Activated naive CD8-positive, alpha-beta T cell treated with anti-CD3 and anti-CD28 coated beads, Interleukin-2, amount 10 ng/mL, durations not matched to agents 7 days and 5 days (primary cell): ENCODE measurements around the gene WNT16. TPM values are rescaled to one million over a fixed set of nuclear protein-coding genes. Genes with fewer than 3 reads are reported as not detected.
A peak's percentile ranks its signal among the peaks of the same experiment; 100 is the strongest.

ENCODE experiments used
- ATAC-seq: fragments of 150-1000 bp; cut with Tn5 transposase; one replicate; pipeline ENCODE4 v1.10.0; 2021; ENCODE audit warnings: low read depth, moderate library complexity
- POLR2A ChIA-PET: fragments of 350-600 bp; sonication (Branson Sonifier 250); formaldehyde crosslinking; loops from one replicate; lab custom pipeline; 2021; ENCODE audit warnings: antibody characterized with exemption; lab: Charles Lee
- DNase-seq: peaks from one replicate; pipeline ENCODE4 v3.0.0; 2021
- H3K27ac Mint-ChIP-seq: one replicate; pipeline ENCODE4 v1.8.0; 2022; ENCODE audit warnings: mild to moderate bottlenecking, mixed read lengths
- H3K27me3 Mint-ChIP-seq: one replicate; pipeline ENCODE4 v1.8.0; 2022; ENCODE audit warnings: mild to moderate bottlenecking, moderate library complexity, mixed read lengths
- H3K36me3 Mint-ChIP-seq: one replicate; pipeline ENCODE4 v1.8.0; 2021; ENCODE audit warnings: mild to moderate bottlenecking, mixed read lengths
- H3K4me1 Mint-ChIP-seq: one replicate; pipeline ENCODE4 v1.8.0; 2021; ENCODE audit warnings: mixed read lengths
- H3K4me3 Mint-ChIP-seq: one replicate; pipeline ENCODE4 v1.8.0; 2022; ENCODE audit warnings: mild to moderate bottlenecking, moderate library complexity, mixed read lengths
- H3K9me3 Mint-ChIP-seq: one replicate; pipeline ENCODE4 v1.8.0; 2021; ENCODE audit warnings: mixed read lengths
- total RNA-seq, 2 experiments: library from RNA; stranded (reverse); gene quantifications; one replicate each; pipeline ENCODE4 v1.2.3, GENCODE V29; 2021

The WNT16 gene
- total RNA-seq, 2 experiments from 2014 or later: not detected

DNA sequence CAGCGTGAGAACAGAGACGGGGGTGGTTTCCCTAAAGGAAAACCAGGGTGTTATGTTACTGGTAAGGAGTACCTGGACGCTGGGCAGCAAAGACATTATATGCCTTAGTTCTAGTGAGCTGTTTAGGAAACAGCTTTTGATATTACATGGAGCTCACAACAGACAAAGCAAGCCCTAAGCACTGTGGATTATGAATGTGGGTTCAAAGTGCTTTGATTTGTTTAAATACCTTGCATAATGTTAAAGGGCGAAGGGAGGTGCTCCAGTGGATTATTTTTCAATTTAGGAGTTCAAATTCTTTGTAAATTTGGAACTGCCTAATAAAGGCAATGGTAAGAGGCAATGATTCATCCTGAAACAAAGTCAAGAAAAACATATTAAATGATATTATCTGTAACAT is 13.8 kb downstream of the WNT16 start:
- ATAC-seq (no peak), DNase-seq (no peak)
- POLR2A ChIA-PET: no interaction called here
- H3K9me3 Mint-ChIP-seq: no peaks in the 10 kb centered on the region
- no peak overlapping the region for H3K27ac Mint-ChIP-seq
- no peaks in the 10 kb centered on the region for H3K4me1 Mint-ChIP-seq
- H3K4me3 Mint-ChIP-seq: no peak overlapping the region
- peaks cover 7% of the 10 kb centered on the region for H3K36me3 Mint-ChIP-seq
- no peaks in the 10 kb centered on the region for H3K27me3 Mint-ChIP-seq

DNA sequence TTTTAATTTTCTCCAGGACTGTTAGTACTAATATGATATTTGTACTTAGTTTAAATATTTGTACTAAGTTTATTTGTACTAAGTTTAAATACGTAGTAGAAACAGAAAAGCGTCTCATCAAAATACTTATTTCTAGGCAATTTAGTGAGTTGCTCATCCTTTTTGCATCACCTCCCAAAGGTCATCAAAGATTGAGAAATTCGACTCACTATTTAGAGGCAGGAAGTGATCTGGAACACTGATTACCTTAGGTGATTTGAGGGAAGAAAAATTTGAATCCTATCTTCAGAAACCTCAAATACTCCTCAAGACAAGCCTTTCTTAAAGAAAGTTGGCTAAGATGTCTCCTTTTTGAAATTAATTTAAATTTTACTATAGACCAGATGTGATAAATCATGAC is 14.5 kb downstream of the WNT16 start:
- peaks cover 7% of the 10 kb centered on the region for H3K36me3 Mint-ChIP-seq
- ATAC-seq: no peak
- H3K27me3 Mint-ChIP-seq: no peaks in the 10 kb centered on the region
- DNase-seq: no peak
- H3K9me3 Mint-ChIP-seq: no peaks in the 10 kb centered on the region
- H3K4me1 Mint-ChIP-seq: no peaks in the 10 kb centered on the region
- H3K27ac Mint-ChIP-seq: no peak overlapping the region
- POLR2A ChIA-PET: no interaction called here
- no peak overlapping the region for H3K4me3 Mint-ChIP-seq

DNA sequence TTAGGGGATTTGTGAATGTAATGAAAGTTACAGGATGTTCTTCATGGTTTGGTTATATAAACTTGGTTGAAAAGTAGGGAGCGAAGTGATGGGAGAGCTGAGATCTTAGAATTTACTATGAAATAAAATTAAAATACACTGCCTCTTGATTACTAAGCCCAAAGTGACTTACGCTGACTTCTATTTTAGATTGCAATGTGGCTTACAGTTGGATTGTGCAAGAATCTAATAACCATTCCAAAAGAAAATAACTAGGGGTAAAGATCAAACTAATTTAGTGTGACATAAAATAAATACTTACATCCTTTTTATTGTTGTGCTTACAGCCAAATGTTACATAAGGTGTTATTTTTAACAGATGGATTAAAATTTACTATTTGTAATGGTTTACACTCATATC is 15.3 kb downstream of the WNT16 start:
- H3K4me1 Mint-ChIP-seq: no peaks in the 10 kb centered on the region
- H3K9me3 Mint-ChIP-seq: no peaks in the 10 kb centered on the region
- DNase-seq (no peak), ATAC-seq (no peak)
- POLR2A ChIA-PET: no interaction called here
- no peaks in the 10 kb centered on the region for H3K27me3 Mint-ChIP-seq
- H3K36me3 Mint-ChIP-seq: peaks cover 7% of the 10 kb centered on the region
- no peak overlapping the region for H3K27ac Mint-ChIP-seq
- H3K4me3 Mint-ChIP-seq: no peak overlapping the region

DNA sequence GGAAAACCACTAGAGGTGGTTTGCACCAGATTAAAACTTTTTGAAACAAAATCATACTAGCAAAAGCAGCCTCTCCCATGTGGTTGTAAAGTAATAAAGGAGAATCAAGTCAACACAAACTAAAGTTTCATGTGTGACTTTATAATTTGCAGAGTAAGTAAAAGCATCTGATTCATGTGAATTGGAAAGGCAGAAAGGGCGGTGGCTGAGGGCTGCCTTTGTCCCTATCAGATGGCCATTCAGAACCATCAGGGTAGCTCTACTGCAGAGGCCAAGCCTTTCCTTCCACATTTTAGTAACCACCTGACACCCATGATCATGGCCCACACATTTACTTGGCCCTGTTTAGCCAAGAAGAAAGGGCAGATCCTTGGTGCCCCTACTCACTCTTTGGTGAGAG is 15.7 kb downstream of the WNT16 start:
- POLR2A ChIA-PET: no interaction called here
- Mint-ChIP-seq H3K4me3 (no peak overlapping the region), H3K27ac (no peak overlapping the region), H3K36me3 (peaks cover 7% of the 10 kb centered on the region), H3K4me1 (no peaks in the 10 kb centered on the region), H3K27me3 (no peaks in the 10 kb centered on the region), H3K9me3 (no peaks in the 10 kb centered on the region)
- ATAC-seq (no peak), DNase-seq (no peak)

DNA sequence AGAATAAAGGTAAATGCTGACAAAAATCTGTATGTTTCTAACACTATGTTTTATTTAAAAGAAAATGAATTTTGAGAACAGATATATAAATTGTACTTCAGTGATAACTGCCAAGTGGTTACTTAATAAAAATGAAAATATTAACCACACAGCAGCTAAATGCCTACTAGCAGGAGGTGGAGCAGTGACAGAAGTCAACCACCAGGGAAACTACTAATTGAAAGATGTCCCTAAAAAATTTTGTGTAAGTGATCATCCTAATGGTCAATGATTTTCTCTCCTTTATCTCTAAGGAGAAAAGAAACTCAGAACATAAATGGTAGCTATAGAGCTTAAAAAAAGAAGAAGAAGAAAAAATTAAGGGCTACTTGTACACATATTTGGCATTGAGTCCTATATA is 22.9 kb downstream of the WNT16 start:
- H3K9me3 Mint-ChIP-seq: no peaks in the 10 kb centered on the region
- peaks cover 12% of the 10 kb centered on the region for H3K36me3 Mint-ChIP-seq
- no peak overlapping the region for H3K27ac Mint-ChIP-seq
- no peaks in the 10 kb centered on the region for H3K4me1 Mint-ChIP-seq
- POLR2A ChIA-PET: no interaction called here
- no peaks in the 10 kb centered on the region for H3K27me3 Mint-ChIP-seq
- no peak overlapping the region for H3K4me3 Mint-ChIP-seq
- DNase-seq: no peak
- ATAC-seq: no peak

DNA sequence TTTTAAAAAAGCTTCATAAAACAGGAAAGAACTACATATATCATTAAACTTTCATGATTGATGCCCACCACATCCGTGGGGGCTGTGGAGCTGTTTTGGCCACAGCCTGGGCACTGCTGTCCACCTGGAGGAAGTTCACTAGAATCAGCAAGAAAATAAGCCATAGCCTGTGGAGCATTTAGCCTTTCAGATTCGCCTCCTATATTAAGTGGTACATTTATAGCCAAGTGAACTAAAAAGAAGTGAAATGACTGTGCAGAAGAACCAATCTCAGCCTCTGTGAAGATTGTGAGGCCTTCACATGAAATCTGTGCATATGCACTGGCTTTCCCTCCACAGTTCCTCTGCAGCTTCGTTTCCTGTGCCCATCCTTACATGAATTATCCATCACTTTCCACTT is 23.5 kb downstream of the WNT16 start:
- POLR2A ChIA-PET: no interaction called here
- peaks cover 6% of the 10 kb centered on the region for H3K36me3 Mint-ChIP-seq
- H3K27me3 Mint-ChIP-seq: no peaks in the 10 kb centered on the region
- no peak overlapping the region for H3K4me3 Mint-ChIP-seq
- ATAC-seq: no peak
- H3K9me3 Mint-ChIP-seq: no peaks in the 10 kb centered on the region
- no peak for DNase-seq
- H3K4me1 Mint-ChIP-seq: no peaks in the 10 kb centered on the region
- no peak overlapping the region for H3K27ac Mint-ChIP-seq

DNA sequence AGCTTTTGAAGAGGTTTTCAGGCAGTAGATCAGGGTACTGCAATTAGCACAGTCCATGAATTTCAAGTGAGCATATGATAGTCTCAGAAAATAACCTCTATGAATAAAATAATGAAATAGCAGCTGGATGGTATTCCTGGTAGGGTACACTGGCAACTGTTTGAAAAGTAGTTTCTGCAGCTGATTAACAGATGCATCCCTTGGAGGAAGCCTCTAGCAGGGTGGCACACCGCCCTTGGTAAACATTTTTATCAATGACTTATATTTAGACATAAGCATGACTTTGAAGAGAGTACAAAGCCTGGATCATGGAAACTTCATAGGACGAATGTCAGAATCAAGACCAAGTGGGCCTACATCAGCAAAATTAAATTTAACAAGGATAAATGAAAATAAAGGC is 26.8 kb downstream of the WNT16 start:
- Mint-ChIP-seq H3K27ac (no peak overlapping the region), H3K27me3 (no peaks in the 10 kb centered on the region), H3K4me1 (peaks cover 1% of the 10 kb centered on the region), H3K36me3 (peaks cover 9% of the 10 kb centered on the region), H3K4me3 (no peak overlapping the region), H3K9me3 (no peaks in the 10 kb centered on the region)
- POLR2A ChIA-PET: no interaction called here
- ATAC-seq: no peak
- DNase-seq: no peak

DNA sequence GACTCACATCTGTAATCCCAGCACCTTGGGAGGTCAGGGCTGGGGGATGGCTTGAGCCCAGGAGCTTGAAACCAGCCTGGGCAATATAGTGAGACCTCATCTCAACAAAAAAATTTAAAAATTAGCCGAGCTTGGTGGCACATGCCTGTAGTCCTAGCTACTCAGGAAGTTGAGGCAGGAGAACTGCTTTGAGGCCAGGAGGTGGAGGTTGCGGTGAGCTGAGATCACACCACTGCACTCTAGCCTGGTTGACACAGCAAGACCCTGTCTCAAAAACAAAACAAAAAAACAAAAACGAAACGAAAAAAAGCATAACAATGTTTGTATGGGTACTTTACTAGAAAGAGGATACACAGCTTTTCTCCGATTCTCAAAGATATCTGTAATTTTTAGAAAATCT is 31.8 kb downstream of the WNT16 start:
- POLR2A ChIA-PET: no interaction called here
- no peak for ATAC-seq
- H3K27me3 Mint-ChIP-seq: no peaks in the 10 kb centered on the region
- H3K36me3 Mint-ChIP-seq: peaks cover 6% of the 10 kb centered on the region
- no peak overlapping the region for H3K27ac Mint-ChIP-seq
- H3K4me3 Mint-ChIP-seq: no peak overlapping the region
- no peaks in the 10 kb centered on the region for H3K9me3 Mint-ChIP-seq
- no peak for DNase-seq
- H3K4me1 Mint-ChIP-seq: peaks cover 6% of the 10 kb centered on the region

DNA sequence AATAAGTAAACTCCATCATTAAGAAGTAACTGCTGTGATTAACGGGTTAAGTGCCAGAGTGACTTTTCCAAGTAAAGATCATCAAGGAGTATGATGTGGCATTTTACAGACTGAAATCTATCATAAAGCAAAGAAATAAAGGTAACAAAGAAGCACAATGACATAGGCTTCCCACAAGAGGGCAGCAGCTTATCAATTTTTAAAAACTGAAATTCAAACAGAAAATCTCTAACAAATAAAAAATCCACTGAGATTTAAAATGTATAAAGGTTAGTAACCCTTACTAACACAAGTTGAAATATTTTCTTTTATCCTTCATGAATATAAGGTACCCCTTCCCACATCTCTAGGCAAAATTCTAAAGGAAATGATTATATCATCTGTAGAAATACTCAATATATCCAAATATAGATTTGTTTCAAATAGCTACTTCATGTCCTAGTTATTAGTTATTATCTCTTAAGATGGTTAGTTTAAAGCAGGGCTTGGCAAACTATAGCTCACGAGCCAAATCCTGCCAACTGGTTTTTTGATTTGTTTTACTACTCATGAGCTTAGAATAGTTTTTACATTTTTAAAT is 38.1 kb downstream of the WNT16 start:
- POLR2A ChIA-PET: no interaction called here
- Mint-ChIP-seq H3K27ac (no peak overlapping the region), H3K27me3 (no peaks in the 10 kb centered on the region), H3K9me3 (no peaks in the 10 kb centered on the region), H3K4me3 (no peak overlapping the region), H3K36me3 (peaks cover 9% of the 10 kb centered on the region), H3K4me1 (peaks cover 14% of the 10 kb centered on the region)
- ATAC-seq (no peak), DNase-seq (no peak)

DNA sequence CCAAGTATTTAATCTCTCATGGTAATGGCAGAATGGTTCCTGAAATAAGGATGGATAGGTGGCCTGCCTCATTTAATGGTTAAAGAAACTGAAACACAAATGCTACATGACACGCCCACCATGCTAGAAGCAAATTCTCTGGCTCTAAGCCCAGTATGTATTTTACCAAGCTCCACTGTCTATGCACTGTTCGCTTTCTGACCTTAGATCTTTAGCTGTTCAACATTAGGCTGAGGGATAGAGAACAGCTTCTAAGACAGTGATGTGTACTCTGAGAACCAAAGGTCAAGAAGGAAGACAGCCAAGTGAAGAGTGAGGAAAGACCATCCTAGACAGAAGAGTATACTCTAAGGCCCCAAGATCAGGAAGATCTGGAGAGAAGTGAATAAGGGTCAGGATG is 40.7 kb downstream of the WNT16 start:
- H3K36me3 Mint-ChIP-seq: peaks cover 14% of the 10 kb centered on the region

DNA sequence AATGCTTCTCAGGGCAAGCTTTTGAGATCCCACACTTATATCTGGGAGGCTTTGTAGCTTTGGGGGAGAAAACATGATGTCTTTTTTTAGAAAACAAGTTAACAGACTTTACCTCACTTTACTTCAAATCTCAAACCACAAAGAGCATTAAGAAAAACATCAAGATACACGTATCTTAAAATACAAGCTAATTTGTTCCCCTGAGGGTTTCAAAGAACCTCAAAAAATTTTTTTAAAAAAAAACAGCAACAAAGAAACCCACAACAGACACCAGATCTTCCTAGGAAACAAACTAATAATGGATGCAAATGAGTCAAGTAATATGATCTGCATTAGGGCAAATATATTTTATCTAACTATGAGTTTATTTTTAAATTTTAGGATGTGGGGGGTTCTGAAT is 42.6 kb downstream of the WNT16 start:
- POLR2A ChIA-PET: no interaction called here
- peaks cover 22% of the 10 kb centered on the region for H3K4me1 Mint-ChIP-seq
- no peaks in the 10 kb centered on the region for H3K9me3 Mint-ChIP-seq
- no peaks in the 10 kb centered on the region for H3K27me3 Mint-ChIP-seq
- H3K4me3 Mint-ChIP-seq: no peak overlapping the region
- no peak overlapping the region for H3K27ac Mint-ChIP-seq
- no peak for DNase-seq
- peaks cover 18% of the 10 kb centered on the region for H3K36me3 Mint-ChIP-seq
- no peak for ATAC-seq

More for the DNA sequence above, 40.7 kb downstream of the WNT16 start:
- no peak for DNase-seq
- Mint-ChIP-seq H3K9me3 (no peaks in the 10 kb centered on the region), H3K4me1 (peaks cover 23% of the 10 kb centered on the region), H3K4me3 (no peak overlapping the region), H3K27me3 (no peaks in the 10 kb centered on the region), H3K27ac (peak overlapping the region; percentile 74)
- ATAC-seq: no peak
- POLR2A ChIA-PET: interaction anchor here (1.7 kb wide), 2 partner anchors 26 to 69 kb away, joined by 3 to 5 read pairs; partner anchors contain the start of gene FAM3C

DNA sequence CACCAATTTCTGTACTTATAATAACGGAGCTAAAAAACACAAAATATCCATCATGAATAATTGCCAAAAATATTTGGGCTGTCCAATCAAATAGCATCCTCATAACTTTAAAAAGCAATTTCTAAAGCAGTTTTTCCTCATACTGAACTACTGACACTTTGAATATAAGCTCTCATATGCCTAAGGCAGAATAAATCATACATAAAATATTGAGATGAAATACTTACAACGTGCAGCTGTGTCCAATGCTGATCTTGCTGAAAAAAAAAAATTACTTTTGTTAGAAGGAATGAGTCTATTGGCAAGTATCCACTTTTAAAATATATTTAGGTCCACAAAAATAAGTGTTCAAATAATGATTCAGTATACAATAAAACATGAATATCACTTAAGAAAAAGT is 43.1 kb downstream of the WNT16 start:
- no peaks in the 10 kb centered on the region for H3K9me3 Mint-ChIP-seq
- H3K27ac Mint-ChIP-seq: no peak overlapping the region
- H3K27me3 Mint-ChIP-seq: no peaks in the 10 kb centered on the region
- no peak overlapping the region for H3K4me3 Mint-ChIP-seq
- no peak for ATAC-seq
- POLR2A ChIA-PET: no interaction called here
- no peak for DNase-seq
- peaks cover 21% of the 10 kb centered on the region for H3K4me1 Mint-ChIP-seq
- H3K36me3 Mint-ChIP-seq: peaks cover 18% of the 10 kb centered on the region

DNA sequence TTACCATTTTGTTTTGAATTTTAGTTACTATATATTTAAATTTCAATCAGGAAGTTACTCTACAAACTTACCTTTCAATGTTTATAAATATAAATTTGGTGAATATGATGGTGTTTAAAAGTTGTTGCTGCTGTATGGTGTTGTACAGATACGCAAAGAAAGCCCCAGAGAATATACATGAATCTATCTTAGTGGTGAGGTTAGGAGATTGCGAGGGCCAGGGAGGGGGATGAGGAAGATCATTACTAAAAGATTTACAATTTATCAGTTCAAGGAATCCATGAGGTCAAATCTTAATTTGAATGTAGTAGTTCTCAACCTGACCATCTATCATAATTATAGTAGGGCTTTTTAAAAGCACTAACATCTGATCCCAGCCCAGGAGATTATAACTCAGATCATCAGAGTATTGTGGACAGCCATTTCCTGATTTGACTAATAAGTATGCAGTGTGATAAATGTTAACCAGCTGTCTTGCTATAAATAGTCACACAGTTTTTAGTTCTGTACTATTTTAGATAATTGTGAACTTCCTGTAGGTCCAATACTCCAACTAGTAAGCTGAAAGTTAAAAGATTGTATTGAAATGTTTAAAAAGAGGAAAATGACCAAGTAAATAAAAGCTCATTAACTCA is 43.7 kb downstream of the WNT16 start:
- Mint-ChIP-seq H3K9me3 (no peaks in the 10 kb centered on the region), H3K27ac (peak overlapping the region; percentile 67), H3K27me3 (no peaks in the 10 kb centered on the region), H3K36me3 (peaks cover 21% of the 10 kb centered on the region), H3K4me3 (peak overlapping the region; percentile 40), H3K4me1 (peaks cover 20% of the 10 kb centered on the region)
- ATAC-seq (peak; percentile 52), DNase-seq (no peak)
- POLR2A ChIA-PET: interaction anchor here (1.3 kb wide), 1 partner anchor 18 kb away, joined by 3 read pairs; no protein-coding TSS in a partner anchor

DNA sequence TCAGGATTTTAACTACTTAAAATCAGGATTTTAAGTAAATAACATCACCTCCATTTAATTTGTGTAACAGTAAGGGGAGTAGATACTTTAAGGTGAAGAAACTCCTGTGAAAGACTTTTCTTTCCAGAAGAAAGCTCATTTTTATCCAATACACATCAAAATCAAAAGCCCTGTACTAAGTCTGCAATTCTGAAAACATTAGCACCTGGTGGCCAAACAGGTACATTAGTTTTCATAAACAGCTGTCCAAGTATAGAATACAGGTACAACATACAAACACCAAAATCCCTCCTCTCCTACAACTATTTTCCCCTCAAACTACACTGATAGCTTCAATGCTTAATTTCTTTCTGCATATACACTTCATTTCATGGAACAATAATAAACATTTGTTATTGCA is 44.4 kb downstream of the WNT16 start:
- no peak overlapping the region for H3K27ac Mint-ChIP-seq
- no peak overlapping the region for H3K4me3 Mint-ChIP-seq
- H3K9me3 Mint-ChIP-seq: no peaks in the 10 kb centered on the region
- H3K4me1 Mint-ChIP-seq: peaks cover 20% of the 10 kb centered on the region
- POLR2A ChIA-PET: interaction anchor here (1.3 kb wide), 1 partner anchor 17 kb away, joined by 3 read pairs; no protein-coding TSS in a partner anchor
- DNase-seq: no peak
- H3K36me3 Mint-ChIP-seq: peaks cover 22% of the 10 kb centered on the region
- no peaks in the 10 kb centered on the region for H3K27me3 Mint-ChIP-seq
- ATAC-seq: no peak
